IMR-90 (cell line): ENCODE results near the gene KHK. TPM values are rescaled to one million over a fixed set of nuclear protein-coding genes. Genes with fewer than 3 reads are reported as not detected.

Experiments used
- ATAC-seq: fragments of 200-7000 bp; cut with Tn5 transposase; 2 replicates; pipeline ENCODE4 v1.9.1; 2020; ENCODE audit warnings: low read depth, mild to moderate bottlenecking, moderate library complexity
- BruUV-seq: library from RNA; stranded (reverse); fragments of 400-500 nt; replicated peaks from 2 replicates; lab custom pipeline; 2021; lab: Mats Ljungman, UMichigan
- CTCF ChIA-PET: fragments of 300-600 bp; formaldehyde crosslinking; extraction: SDS; loops from one replicate; lab custom pipeline; 2021; ENCODE audit warnings: antibody characterized with exemption; lab: Yijun Ruan, JAX
- POLR2A ChIA-PET: fragments of 300-600 bp; sonication (Branson Sonifier 250); formaldehyde crosslinking; loops from one replicate; lab custom pipeline; 2022; ENCODE audit warnings: antibody characterized with exemption; ENCODE audit not compliant: unreplicated experiment; lab: Charles Lee
- DNase-seq: peaks from one replicate; pipeline ENCODE4 v3.0.0; 2013
- H2AFZ ChIP-seq: replicated peaks from 2 replicates; pipeline ENCODE3; 2013; ENCODE audit warnings: low read length, mild to moderate bottlenecking; ENCODE audit not compliant: poor library complexity
- H2AK5ac ChIP-seq: 2 replicates; pipeline ENCODE4 v1.6.1; 2013; ENCODE audit warnings: low read depth, low read length, inconsistent platforms
- H2AK9ac ChIP-seq: replicated peaks from 2 replicates; pipeline ENCODE3; 2013; ENCODE audit warnings: mild to moderate bottlenecking, low read depth, low read length, moderate library complexity; ENCODE audit not compliant: poor library complexity
- H2BK120ac ChIP-seq: 2 replicates; pipeline ENCODE4 v1.6.1; 2013; ENCODE audit warnings: low read depth, low read length, inconsistent platforms
- H2BK15ac ChIP-seq: 3 replicates; pipeline ENCODE4 v1.6.1; 2013; ENCODE audit warnings: low read depth, low read length, inconsistent platforms
- H2BK20ac ChIP-seq: 2 replicates; pipeline ENCODE4 v1.6.1; 2013; ENCODE audit warnings: low read depth, mild to moderate bottlenecking, inconsistent platforms, low read length, moderate library complexity
- H2BK5ac ChIP-seq: 2 replicates; pipeline ENCODE4 v1.6.1; 2013; ENCODE audit warnings: mild to moderate bottlenecking, low read depth, low read length, inconsistent platforms; ENCODE audit not compliant: poor library complexity, severe bottlenecking
- H3K14ac ChIP-seq: replicated peaks from 2 replicates; pipeline ENCODE4 v1.6.1; 2013; ENCODE audit warnings: low read depth, low read length, inconsistent platforms
- H3K18ac ChIP-seq: 2 replicates; pipeline ENCODE4 v1.6.1; 2013; ENCODE audit warnings: low read depth, low read length, control low read depth
- H3K23ac ChIP-seq: 2 replicates; pipeline ENCODE4 v1.6.1; 2013; ENCODE audit warnings: low read depth, low read length, inconsistent platforms
- H3K27ac ChIP-seq: 2 replicates; pipeline ENCODE4 v1.5.1; 2013; ENCODE audit warnings: mild to moderate bottlenecking, control low read depth, low read length; ENCODE audit not compliant: insufficient read depth
- H3K27me3 ChIP-seq: 2 replicates; pipeline ENCODE4 v1.6.1; 2013; ENCODE audit warnings: low read length; ENCODE audit not compliant: control insufficient read depth, insufficient read depth
- H3K36me3 ChIP-seq: 2 replicates; pipeline ENCODE4 v1.6.1; 2013; ENCODE audit warnings: low read length, mixed read lengths; ENCODE audit not compliant: control insufficient read depth, insufficient read depth
- H3K4ac ChIP-seq: 2 replicates; pipeline ENCODE4 v1.6.1; 2013; ENCODE audit warnings: low read depth, low read length, inconsistent platforms
- H3K4me1 ChIP-seq: 2 replicates; pipeline ENCODE4 v1.6.1; 2013; ENCODE audit warnings: low read length, mixed read lengths; ENCODE audit not compliant: control insufficient read depth, insufficient read depth
- H3K4me2 ChIP-seq: 2 replicates; pipeline ENCODE4 v1.6.1; 2013; ENCODE audit warnings: low read depth, mild to moderate bottlenecking, control low read depth, low read length, moderate library complexity
- H3K4me3 ChIP-seq: 2 replicates; pipeline ENCODE4 v1.5.1; 2013; ENCODE audit warnings: low read depth, mild to moderate bottlenecking, control low read depth, low read length, moderate library complexity; ENCODE audit not compliant: insufficient read depth
- H3K56ac ChIP-seq: 2 replicates; pipeline ENCODE4 v1.6.1; 2013; ENCODE audit warnings: low read length, inconsistent platforms; ENCODE audit not compliant: insufficient read depth; ENCODE audit errors: extremely low read depth
- H3K79me1 ChIP-seq, 2 experiments: 2 replicates each; pipeline ENCODE4 v1.6.1; 2013; ENCODE audit warnings: low read length in 2 of 2, inconsistent platforms in 1 of 2, low read depth in 1 of 2
- H3K9ac ChIP-seq: 2 replicates; pipeline ENCODE4 v1.6.1; 2013; ENCODE audit warnings: low read depth, low read length, control low read depth
- H3K9me1 ChIP-seq: 2 replicates; pipeline ENCODE4 v1.6.1; 2013; ENCODE audit warnings: low read length, inconsistent platforms; ENCODE audit not compliant: insufficient read depth
- H3K9me3 ChIP-seq: 2 replicates; pipeline ENCODE4 v1.6.1; 2013; ENCODE audit warnings: low read length; ENCODE audit not compliant: control insufficient read depth, insufficient read depth
- H4K20me1 ChIP-seq: 2 replicates; pipeline ENCODE4 v1.6.1; 2013; ENCODE audit warnings: low read length, inconsistent platforms; ENCODE audit not compliant: insufficient read depth
- H4K5ac ChIP-seq: 2 replicates; pipeline ENCODE4 v1.6.1; 2013; ENCODE audit warnings: mild to moderate bottlenecking, low read depth, low read length, control low read depth
- H4K8ac ChIP-seq, 2 experiments: 2 replicates each; pipeline ENCODE4 v1.6.1; 2013; ENCODE audit warnings: low read depth in 2 of 2, low read length in 2 of 2, control low read depth in 1 of 2, inconsistent platforms in 1 of 2
- H4K91ac ChIP-seq: 2 replicates; pipeline ENCODE4 v1.6.1; 2013; ENCODE audit warnings: low read depth, low read length, inconsistent platforms; ENCODE audit not compliant: insufficient read depth
- RAD21 ChIP-seq: IDR thresholded peaks from 2 replicates; pipeline ENCODE4 v1.6.1; 2012; ENCODE audit warnings: low read length, improper control_type of control experiment
- SMC3 ChIP-seq: fragments of 150-350 bp; IDR thresholded peaks from 2 replicates; pipeline ENCODE4 v1.6.1; 2016; ENCODE audit warnings: low read depth, mild to moderate bottlenecking, antibody characterized with exemption, low read length, moderate library complexity
- USF2 ChIP-seq: fragments of 150-350 bp; IDR thresholded peaks from 2 replicates; pipeline ENCODE4 v1.6.1; 2017; ENCODE audit warnings: mild to moderate bottlenecking, antibody characterized with exemption, low read length, low read depth
- WGBS, 2 experiments: methylation state at CpG; one replicate each; pipeline versions ENCODE4 v1.1.5 to v1.1.7; 2013; ENCODE audit warnings: missing lambda C conversion rate in 2 of 2; ENCODE audit not compliant: insufficient read length in 1 of 2; ENCODE audit errors: extremely low coverage in 2 of 2; 5-methylcytosine and 5-hydroxymethylcytosine counted together
- dilution Hi-C: fragments of 300-500 bp; cut with HindIII; formaldehyde crosslinking; loops from one replicate; pipeline ENCODE4 v1.14.3; 2018; ENCODE audit warnings: low sequenced_read_pairs; ENCODE audit not compliant: unreplicated experiment
- in situ Hi-C: fragments of 300-500 bp; cut with MboI; formaldehyde crosslinking; loops from 3 replicates; pipeline ENCODE4 v1.14.3; 2019; ENCODE audit warnings: low sequenced_read_pairs, inconsistent platforms, mixed read lengths
- intact Hi-C: fragments of 100-400 bp; cut with micrococcal nuclease; formaldehyde crosslinking; loops from 2 replicates; pipeline ENCODE4 v1.10.0; 2022
- polyA plus RNA-seq, 3 experiments: library from polyadenylated mRNA; depleted of rRNA; stranded (reverse); fragments of >200 nt; gene quantifications; 2 replicates each; pipeline ENCODE4 v1.2.3, GENCODE V29; 2012; ENCODE audit warnings: low replicate concordance in 1 of 3
- total RNA-seq: library from RNA; depleted of rRNA; stranded (reverse); fragments of >200 nt; gene quantifications from 2 replicates; pipeline ENCODE4 v1.2.3, GENCODE V29; 2012

KHK gene
- total and polyA plus RNA-seq, 2 of the 4 experiments (the other 2 are of a cell fraction), result 0.72 to 0.82 TPM

- no TSS peak for BruUV-seq
- ATAC-seq, result no peak
- intact Hi-C loops, result no loop called here
- Histone ChIP-seq H2AK9ac (no peak overlapping the region), H3K9me1 (peaks cover 9% of the 10 kb centered on the region), H4K5ac (no peak overlapping the region), H3K14ac (no peak overlapping the region), H3K9me3 (no peaks in the 10 kb centered on the region), H3K27ac (no peak overlapping the region), H3K27me3 (no peaks in the 10 kb centered on the region), H2BK15ac (no peak overlapping the region), H3K36me3 (peaks cover 69% of the 10 kb centered on the region), H3K4ac (no peak overlapping the region), H2BK120ac (no peak overlapping the region), H2AFZ (no peak overlapping the region), H4K8ac (no peak overlapping the region), H2BK20ac (no peak overlapping the region), H2BK5ac (no peak overlapping the region), H3K56ac (no peak overlapping the region), H3K18ac (no peak overlapping the region), H4K91ac (no peak overlapping the region), H3K4me1 (peaks cover 4% of the 10 kb centered on the region; the same call in 1 of the 2 replicates), H3K79me1 (peaks cover 17 to 50% of the 10 kb centered on the region in 2 experiments), H3K4me3 (no peak overlapping the region), H4K20me1 (peaks cover 28% of the 10 kb centered on the region), H3K23ac (no peak overlapping the region), H2AK5ac (no peak overlapping the region), H3K9ac (no peak overlapping the region), H3K4me2 (no peak overlapping the region)
- in situ Hi-C loops, result no loop called here
- CTCF ChIA-PET, result no interaction called here
- WGBS, 2 experiments, result 97% methylated on average over 4 of the region's 8 CpGs; no CpG with 5 or more reads in 1 of the 2 experiments
- POLR2A ChIA-PET, result no interaction called here
- dilution Hi-C loops, result no loop called here
- TF ChIP-seq USF2 (no peak), SMC3 (no peak), RAD21 (no peak)
- DNase-seq, result no peak
Observed at GRCh38 chr2:27040282-27040681, 46.3 kb upstream of the KHK start.
